ENCODE results near the gene LRRC32.

DNA sequence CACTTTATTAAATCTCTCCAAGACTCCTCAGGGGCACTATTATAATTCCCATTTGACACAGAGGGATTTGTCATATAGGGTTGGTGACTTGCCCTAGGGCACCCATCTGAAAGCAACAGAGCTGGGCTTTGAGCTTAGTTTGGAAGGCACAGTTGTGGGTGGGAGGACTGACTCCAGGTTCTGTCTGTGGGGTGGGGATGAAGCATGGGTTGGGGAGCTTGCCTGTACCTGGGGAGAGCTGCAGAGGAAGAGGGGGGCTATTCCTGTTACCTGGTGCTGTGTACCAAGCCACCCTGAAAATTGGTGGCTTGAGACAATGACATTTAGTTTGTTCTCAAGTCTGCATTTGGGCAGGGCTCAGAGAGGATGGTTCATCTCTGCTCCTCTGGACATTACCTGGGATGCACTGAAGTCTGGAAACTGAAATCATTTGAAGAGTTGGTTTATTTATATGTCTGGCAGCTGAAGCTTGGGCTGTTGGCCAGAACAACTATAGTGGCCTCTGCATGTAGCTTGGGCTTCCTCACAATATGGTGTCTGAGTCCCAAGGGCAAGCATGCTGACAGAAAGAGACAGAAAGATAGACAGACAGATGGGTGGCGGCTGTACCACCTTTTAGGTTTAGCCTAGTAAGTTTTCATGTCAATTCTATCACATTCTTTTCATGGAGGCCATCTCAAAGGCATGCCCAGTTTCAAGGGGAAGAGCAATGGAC is 44.9 kb downstream of the LRRC32 start:
- TF ChIP-seq TAF1 (IDR thresholded peaks at IDR 0.05; ENCODE audit: borderline replicate concordance, low read depth, low read length) (no peak), POLR2A (IDR thresholded peaks at IDR 0.05; ENCODE audit: low read depth, low read length) (no peak), POLR2AphosphoS5 (IDR thresholded peaks at IDR 0.05; ENCODE audit: low read depth, low read length) (no peak)
